ENCODE results near the gene LGALS9. TPM values are rescaled to one million over a fixed set of nuclear protein-coding genes. Genes with fewer than 3 reads are reported as not detected.
"Not testable (repeated sequence)": the region's sequence is repeated elsewhere in the genome, so short reads cannot be mapped to it uniquely, and the experiment has no call there.

The LGALS9 gene
- total RNA-seq, 4 donors from 2014 or later: 14.4 to 31.8 (median 15.2) TPM; not detected in 1

GRCh38 chr17:27660436-27660835 is 29.4 kb downstream of the LGALS9 start:
- Histone ChIP-seq H3K4me3 (no peak overlapping the region), H3K27me3 (no peaks in the 10 kb centered on the region), H3K4me1 (no peaks in the 10 kb centered on the region), H3K9me3 (no peaks in the 10 kb centered on the region), H3K36me3 (no peaks in the 10 kb centered on the region), H3K27ac (no peak overlapping the region)
- intact Hi-C loops (cut with DNase I; ENCODE audit: low total_unique reads): no loop called here
- TF ChIP-seq CTCF (IDR thresholded peaks at IDR 0.05) (no peak), POLR2A (IDR thresholded peaks at IDR 0.05) (no peak)
- DNase-seq: no peak

DNA sequence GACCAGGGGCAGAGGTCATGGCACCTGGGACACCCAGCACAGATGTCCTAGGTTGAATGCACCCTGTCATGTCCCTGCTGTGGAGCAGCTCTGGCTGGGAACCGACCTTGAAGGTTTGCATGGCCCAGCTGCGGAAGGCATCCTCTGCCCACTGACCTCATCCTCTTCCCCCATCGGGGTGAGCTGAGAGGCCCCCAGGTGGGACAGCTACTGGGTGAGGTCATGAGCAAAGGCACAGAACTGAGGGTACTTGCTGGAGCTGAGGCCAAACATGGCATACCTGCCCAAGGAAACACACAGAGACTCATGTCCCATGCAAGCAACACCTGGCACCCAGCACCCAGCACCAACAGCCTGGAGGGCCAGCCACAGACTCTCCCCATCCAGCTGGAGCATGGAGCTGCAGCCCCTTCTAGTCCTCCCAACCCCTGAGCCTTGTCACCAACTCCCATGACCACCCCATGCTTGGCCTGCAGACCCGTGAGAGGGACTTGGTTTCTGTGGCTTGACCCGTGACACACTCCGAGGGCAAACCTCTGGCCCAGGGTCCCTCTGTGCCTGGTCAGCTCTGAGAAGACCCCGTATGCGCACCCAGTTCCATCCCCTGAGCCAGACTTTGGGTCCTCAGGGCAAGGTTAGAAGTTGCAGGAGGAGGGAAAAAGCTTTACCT is 33.1 kb downstream of the LGALS9 start:
- H3K27me3 ChIP-seq: no peaks in the 10 kb centered on the region
- peak in 1 of 2 donors; percentile 3 for DNase-seq
- intact Hi-C loops (cut with DNase I; ENCODE audit: low total_unique reads): no loop called here
- no peaks in the 10 kb centered on the region for H3K9me3 ChIP-seq
- H3K27ac ChIP-seq: no peak overlapping the region
- TF ChIP-seq CTCF (IDR thresholded peaks at IDR 0.05) (no peak), POLR2A (IDR thresholded peaks at IDR 0.05) (no peak)
- H3K36me3 ChIP-seq: no peaks in the 10 kb centered on the region
- H3K4me1 ChIP-seq: no peaks in the 10 kb centered on the region
- H3K4me3 ChIP-seq: no peak overlapping the region

DNA sequence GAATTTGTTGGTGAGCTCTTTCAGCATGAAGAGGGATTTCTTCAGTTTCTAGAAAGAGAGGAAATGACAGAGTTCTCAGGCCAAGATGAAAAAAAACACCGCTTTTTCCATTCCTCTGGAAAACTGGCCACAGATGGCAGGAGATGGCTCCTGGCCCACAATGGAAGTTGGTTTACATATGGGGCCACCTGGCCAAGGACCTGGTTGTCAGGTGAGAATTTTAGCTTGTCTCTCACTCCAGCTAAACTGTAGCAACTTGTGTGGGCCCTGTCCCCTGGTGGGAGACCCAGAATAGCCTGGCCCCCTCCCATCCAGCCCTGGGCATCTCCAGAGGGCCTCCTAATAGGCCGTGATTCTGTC is 33.6 kb downstream of the LGALS9 start:
- no peak for TF ChIP-seq POLR2A (IDR thresholded peaks at IDR 0.05)
- TF ChIP-seq CTCF (IDR thresholded peaks at IDR 0.05): no peak
- DNase-seq: no peak
- intact Hi-C loops (cut with DNase I; ENCODE audit: low total_unique reads): no loop called here
- no peaks in the 10 kb centered on the region for H3K27me3 ChIP-seq
- no peaks in the 10 kb centered on the region for H3K4me1 ChIP-seq
- no peaks in the 10 kb centered on the region for H3K9me3 ChIP-seq
- H3K27ac ChIP-seq: no peak overlapping the region
- H3K36me3 ChIP-seq: no peaks in the 10 kb centered on the region
- H3K4me3 ChIP-seq: no peak overlapping the region

DNA sequence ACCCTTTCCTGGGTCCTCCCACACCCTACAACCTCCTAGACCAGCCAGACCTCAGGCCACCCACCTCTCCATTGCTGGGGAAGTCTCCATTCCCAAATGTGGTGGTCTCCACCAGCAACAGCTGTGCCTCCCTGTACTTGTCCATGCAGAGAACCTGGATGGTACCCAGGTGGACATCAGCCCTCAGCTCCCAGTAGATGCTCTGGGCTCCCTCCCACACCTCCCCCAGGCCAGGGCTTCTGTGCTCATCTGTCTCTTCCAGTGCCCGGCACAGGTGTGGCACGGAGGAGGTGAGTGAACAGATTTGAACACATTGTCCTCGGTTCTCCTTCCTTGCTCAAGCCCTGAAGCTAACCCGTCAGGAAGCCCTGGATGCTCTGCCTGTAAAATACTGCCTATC is 34.6 kb downstream of the LGALS9 start:
- DNase-seq: no peak
- no peak for TF ChIP-seq POLR2A (IDR thresholded peaks at IDR 0.05)
- TF ChIP-seq CTCF (IDR thresholded peaks at IDR 0.05): no peak
- Histone ChIP-seq H3K27me3 (no peaks in the 10 kb centered on the region), H3K9me3 (no peaks in the 10 kb centered on the region), H3K36me3 (no peaks in the 10 kb centered on the region), H3K27ac (no peak overlapping the region), H3K4me1 (no peaks in the 10 kb centered on the region), H3K4me3 (no peak overlapping the region)
- intact Hi-C loops (cut with DNase I; ENCODE audit: low total_unique reads): no loop called here

DNA sequence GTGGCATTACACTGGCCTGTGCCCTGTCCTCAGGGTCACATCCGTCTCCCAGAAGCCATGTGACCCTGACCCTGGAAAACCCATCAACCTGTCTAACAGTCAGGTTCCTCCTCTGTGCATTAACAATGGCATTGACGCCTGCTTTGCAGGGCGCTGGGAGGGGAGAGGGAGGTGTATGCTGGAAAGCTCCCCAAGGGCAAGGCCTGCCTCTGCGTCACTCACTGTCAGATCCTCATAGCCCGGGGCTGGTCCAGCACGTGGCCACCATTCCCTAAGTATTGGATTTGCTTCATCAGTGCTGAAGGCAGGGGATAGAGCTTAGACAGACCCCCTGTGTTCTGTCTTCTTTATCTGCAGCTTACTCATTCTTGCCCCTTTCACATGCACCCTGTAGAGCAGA is 35.3 kb downstream of the LGALS9 start:
- DNase-seq; H3K27ac ChIP-seq; H3K4me1 ChIP-seq; H3K27me3 ChIP-seq; H3K4me3 ChIP-seq; H3K9me3 ChIP-seq; intact Hi-C loops (cut with DNase I; ENCODE audit: low total_unique reads); H3K36me3 ChIP-seq: not testable (repeated sequence)
